Progenitor cell of endocrine pancreas (in vitro differentiated cells): ENCODE results near the gene TRIM66. TPM values are rescaled to one million over a fixed set of nuclear protein-coding genes. Genes with fewer than 3 reads are reported as not detected.

Source experiments
- DNase-seq: peaks from one replicate; pipeline ENCODE4 v3.0.0; 2021; ENCODE audit warnings: low spot score; ENCODE audit not compliant: unreplicated experiment
- H3K27ac Mint-ChIP-seq: 2 replicates; pipeline ENCODE4 v1.8.0; 2021; ENCODE audit warnings: mild to moderate bottlenecking, moderate library complexity, mixed read lengths
- H3K27me3 Mint-ChIP-seq: 2 replicates; pipeline ENCODE4 v1.8.0; 2021; ENCODE audit warnings: mixed read lengths
- H3K36me3 Mint-ChIP-seq: 2 replicates; pipeline ENCODE4 v1.8.0; 2022; ENCODE audit warnings: mixed read lengths; ENCODE audit not compliant: insufficient read depth
- H3K4me1 Mint-ChIP-seq: 2 replicates; pipeline ENCODE4 v1.8.0; 2021; ENCODE audit warnings: low read depth, mixed read lengths
- H3K4me3 Mint-ChIP-seq: 2 replicates; pipeline ENCODE4 v1.8.0; 2021; ENCODE audit warnings: low read depth, mild to moderate bottlenecking, moderate library complexity, mixed read lengths
- H3K9me3 Mint-ChIP-seq: 2 replicates; pipeline ENCODE4 v1.8.0; 2021; ENCODE audit warnings: low read depth, mixed read lengths
- total RNA-seq: library from RNA; stranded (reverse); gene quantifications from 2 replicates; pipeline ENCODE4 v1.2.1, GENCODE V29; 2021
- TF ChIP-seq, protein P1 (sequence below): fragments of 200-600 bp; sonication (generic); IDR thresholded peaks from one replicate; pipeline ENCODE4 v1.5.0; 2021; ENCODE audit warnings: antibody characterized with exemption, mild to moderate bottlenecking; ENCODE audit not compliant: unreplicated experiment

The TRIM66 gene
- total RNA-seq, 1 donor from 2014 or later = 9.4 TPM

DNA sequence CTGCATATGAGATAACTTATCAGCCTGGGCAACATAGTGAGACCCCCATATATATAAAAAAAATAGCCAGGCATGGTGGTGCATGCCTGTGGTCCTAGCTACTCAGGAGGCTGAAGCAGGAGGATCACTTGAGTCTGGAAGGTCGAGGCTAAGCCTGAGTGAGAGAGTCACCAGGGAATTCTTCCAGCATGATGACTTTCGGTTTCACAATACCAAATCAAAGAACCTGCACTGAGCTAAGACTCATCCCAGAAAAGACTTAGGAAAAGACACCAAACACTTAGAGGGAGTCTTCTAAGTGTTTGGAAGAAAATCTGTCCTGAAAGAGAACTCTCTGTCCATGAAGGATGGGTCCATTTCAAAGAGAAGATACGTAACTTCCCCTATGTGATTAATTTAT is 101.2 kb downstream of the TRIM66 start:
- Mint-ChIP-seq H3K9me3 (peaks cover 10% of the 10 kb centered on the region), H3K27me3 (no peaks in the 10 kb centered on the region), H3K27ac (no peak overlapping the region), H3K36me3 (peaks cover 4% of the 10 kb centered on the region), H3K4me3 (no peak overlapping the region), H3K4me1 (peaks cover 5% of the 10 kb centered on the region)
- no peak for DNase-seq
- TF ChIP-seq, protein P1, sequence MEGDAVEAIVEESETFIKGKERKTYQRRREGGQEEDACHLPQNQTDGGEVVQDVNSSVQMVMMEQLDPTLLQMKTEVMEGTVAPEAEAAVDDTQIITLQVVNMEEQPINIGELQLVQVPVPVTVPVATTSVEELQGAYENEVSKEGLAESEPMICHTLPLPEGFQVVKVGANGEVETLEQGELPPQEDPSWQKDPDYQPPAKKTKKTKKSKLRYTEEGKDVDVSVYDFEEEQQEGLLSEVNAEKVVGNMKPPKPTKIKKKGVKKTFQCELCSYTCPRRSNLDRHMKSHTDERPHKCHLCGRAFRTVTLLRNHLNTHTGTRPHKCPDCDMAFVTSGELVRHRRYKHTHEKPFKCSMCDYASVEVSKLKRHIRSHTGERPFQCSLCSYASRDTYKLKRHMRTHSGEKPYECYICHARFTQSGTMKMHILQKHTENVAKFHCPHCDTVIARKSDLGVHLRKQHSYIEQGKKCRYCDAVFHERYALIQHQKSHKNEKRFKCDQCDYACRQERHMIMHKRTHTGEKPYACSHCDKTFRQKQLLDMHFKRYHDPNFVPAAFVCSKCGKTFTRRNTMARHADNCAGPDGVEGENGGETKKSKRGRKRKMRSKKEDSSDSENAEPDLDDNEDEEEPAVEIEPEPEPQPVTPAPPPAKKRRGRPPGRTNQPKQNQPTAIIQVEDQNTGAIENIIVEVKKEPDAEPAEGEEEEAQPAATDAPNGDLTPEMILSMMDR = no peak

GRCh38 chr11:8577791-8578581 is 104.5 kb downstream of the TRIM66 start:
- Mint-ChIP-seq H3K27me3 (no peaks in the 10 kb centered on the region), H3K27ac (no peak overlapping the region), H3K4me1 (no peaks in the 10 kb centered on the region), H3K4me3 (no peak overlapping the region), H3K36me3 (peaks cover 4% of the 10 kb centered on the region), H3K9me3 (peaks cover 10% of the 10 kb centered on the region)
- TF ChIP-seq, protein P1 = no peak
- no peak for DNase-seq

- peaks cover 6% of the 10 kb centered on the region for H3K9me3 Mint-ChIP-seq
- no peak overlapping the region for H3K4me3 Mint-ChIP-seq
- no peak overlapping the region for H3K27ac Mint-ChIP-seq
- peaks cover 2% of the 10 kb centered on the region for H3K36me3 Mint-ChIP-seq
- H3K4me1 Mint-ChIP-seq = no peaks in the 10 kb centered on the region
- TF ChIP-seq, protein P1 = no peak
- H3K27me3 Mint-ChIP-seq = no peaks in the 10 kb centered on the region
- no peak for DNase-seq
Observed at GRCh38 chr11:8574798-8575197, 107.7 kb downstream of the TRIM66 start.

DNA sequence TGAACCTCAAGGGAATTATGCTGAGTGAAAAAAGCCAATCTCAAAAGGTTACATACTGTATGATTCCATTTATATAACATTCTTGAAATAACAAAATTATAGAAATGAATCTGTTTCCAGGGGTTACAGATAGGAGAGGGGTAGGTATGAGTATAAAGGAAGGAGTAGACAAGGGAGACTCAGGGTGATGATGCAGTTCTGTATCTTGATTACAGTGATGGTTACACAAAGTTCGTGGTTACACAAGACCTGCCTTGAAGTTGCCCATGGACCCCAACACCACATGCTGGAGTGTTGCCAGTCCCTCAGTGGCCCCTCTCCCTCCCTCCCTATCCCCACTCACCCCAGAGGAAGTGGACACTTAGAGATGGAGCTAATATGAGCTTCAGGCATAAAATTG is 108.7 kb downstream of the TRIM66 start:
- DNase-seq = no peak
- Mint-ChIP-seq H3K36me3 (peaks cover 2% of the 10 kb centered on the region), H3K4me3 (no peak overlapping the region), H3K9me3 (peaks cover 4% of the 10 kb centered on the region), H3K27ac (no peak overlapping the region), H3K4me1 (no peaks in the 10 kb centered on the region), H3K27me3 (no peaks in the 10 kb centered on the region)
- TF ChIP-seq, protein P1 = no peak

DNA sequence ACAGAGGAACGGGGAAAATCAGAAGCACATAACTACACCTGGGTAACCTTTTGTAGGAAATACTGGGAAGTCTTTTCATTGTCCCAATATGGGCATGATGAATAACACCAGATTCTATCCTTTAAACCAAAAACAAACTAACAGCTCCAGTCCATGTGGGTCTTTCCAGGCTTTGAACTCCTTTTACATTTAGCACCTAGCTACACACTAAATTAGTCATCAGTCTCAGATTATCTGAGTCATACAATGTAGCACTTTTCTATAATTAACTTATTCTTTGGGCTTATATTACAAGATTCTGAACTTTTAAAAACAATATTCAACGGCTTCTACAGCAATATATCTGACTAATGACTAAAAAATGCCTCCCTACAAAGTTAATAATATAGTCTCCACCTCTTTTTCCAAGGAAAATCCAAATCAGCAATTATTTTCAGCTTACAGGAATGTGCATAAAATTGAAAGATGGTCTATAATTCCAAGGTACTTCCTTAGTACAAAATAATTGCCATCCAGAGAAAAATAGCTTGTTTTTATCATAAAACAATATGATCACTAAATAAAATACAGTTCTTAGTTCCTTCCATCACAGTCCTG is 114.8 kb downstream of the TRIM66 start:
- H3K36me3 Mint-ChIP-seq = no peaks in the 10 kb centered on the region
- H3K9me3 Mint-ChIP-seq = no peaks in the 10 kb centered on the region
- H3K4me1 Mint-ChIP-seq = peaks cover 4% of the 10 kb centered on the region
- no peak for DNase-seq
- H3K27me3 Mint-ChIP-seq = no peaks in the 10 kb centered on the region
- TF ChIP-seq, protein P1 = no peak
- no peak overlapping the region for H3K27ac Mint-ChIP-seq
- no peak overlapping the region for H3K4me3 Mint-ChIP-seq
